ENCODE results near the gene APOL5.

DNA sequence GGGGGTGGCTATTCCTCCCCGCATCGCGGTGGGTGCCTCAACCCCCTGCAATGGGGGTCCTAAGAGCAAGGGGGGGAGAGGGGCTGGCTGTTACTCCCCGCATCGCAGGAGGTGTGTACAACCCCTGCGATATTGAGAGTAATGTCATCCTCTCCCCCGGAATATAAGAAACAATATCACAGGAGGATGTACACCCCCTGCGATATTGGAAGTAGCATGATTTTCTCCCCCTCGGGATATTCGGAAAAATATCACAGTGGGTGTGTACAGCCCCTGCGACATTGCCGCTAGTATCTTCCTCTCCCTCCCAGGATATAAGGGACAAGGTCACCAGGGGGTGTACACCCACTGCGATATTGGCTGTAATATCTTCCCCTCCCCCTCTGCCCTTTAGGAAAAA is 22.5 kb upstream of the APOL5 start:
- TF ChIP-seq POLR2AphosphoS5 (IDR thresholded peaks at IDR 0.05) (no peak), POLR2A (IDR thresholded peaks at IDR 0.05) (no peak)
- TF ChIP-seq, protein P1, sequence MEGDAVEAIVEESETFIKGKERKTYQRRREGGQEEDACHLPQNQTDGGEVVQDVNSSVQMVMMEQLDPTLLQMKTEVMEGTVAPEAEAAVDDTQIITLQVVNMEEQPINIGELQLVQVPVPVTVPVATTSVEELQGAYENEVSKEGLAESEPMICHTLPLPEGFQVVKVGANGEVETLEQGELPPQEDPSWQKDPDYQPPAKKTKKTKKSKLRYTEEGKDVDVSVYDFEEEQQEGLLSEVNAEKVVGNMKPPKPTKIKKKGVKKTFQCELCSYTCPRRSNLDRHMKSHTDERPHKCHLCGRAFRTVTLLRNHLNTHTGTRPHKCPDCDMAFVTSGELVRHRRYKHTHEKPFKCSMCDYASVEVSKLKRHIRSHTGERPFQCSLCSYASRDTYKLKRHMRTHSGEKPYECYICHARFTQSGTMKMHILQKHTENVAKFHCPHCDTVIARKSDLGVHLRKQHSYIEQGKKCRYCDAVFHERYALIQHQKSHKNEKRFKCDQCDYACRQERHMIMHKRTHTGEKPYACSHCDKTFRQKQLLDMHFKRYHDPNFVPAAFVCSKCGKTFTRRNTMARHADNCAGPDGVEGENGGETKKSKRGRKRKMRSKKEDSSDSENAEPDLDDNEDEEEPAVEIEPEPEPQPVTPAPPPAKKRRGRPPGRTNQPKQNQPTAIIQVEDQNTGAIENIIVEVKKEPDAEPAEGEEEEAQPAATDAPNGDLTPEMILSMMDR (IDR thresholded peaks at IDR 0.05), result no peak

Measured in upper lobe of left lung (tissue), 4 donors.